Ovary (tissue), 9 donors: ENCODE results near the gene RBM47. TPM values are rescaled to one million over a fixed set of nuclear protein-coding genes. Genes with fewer than 3 reads are reported as not detected.
"Not testable (repeated sequence)": the region's sequence is repeated elsewhere in the genome, so short reads cannot be mapped to it uniquely, and the experiment has no call there.

Experiments used
- DNase-seq, 5 donors: peaks; one replicate each; pipeline ENCODE4 v3.0.0-alpha.2; 2019 to 2020
- H3K27ac ChIP-seq, 2 donors: fragments of 200-600 bp; one replicate each; pipeline versions ENCODE4 v1.5.1 to v1.8.0; 2019 to 2022
- H3K27me3 ChIP-seq: fragments of 200-600 bp; one replicate; pipeline ENCODE4 v1.8.0; 2022
- H3K36me3 ChIP-seq: fragments of 200-600 bp; sonication (generic); one replicate; pipeline ENCODE4 v1.5.1; 2019
- H3K4me1 ChIP-seq: one replicate; pipeline ENCODE4 v1.8.1; 2013; ENCODE audit warnings: mild to moderate bottlenecking, moderate library complexity; ENCODE audit not compliant: insufficient read depth
- H3K4me3 ChIP-seq: fragments of 200-600 bp; sonication (generic); one replicate; pipeline ENCODE4 v1.5.1; 2017
- H3K9me3 ChIP-seq, 2 donors: fragments of 200-600 bp in 1 of 2; sonication (generic) in 1 of 2; one replicate each; pipeline versions ENCODE4 v1.5.1 to v1.8.1; 2013 to 2019; ENCODE audit warnings: mild to moderate bottlenecking in 1 of 2, moderate library complexity in 1 of 2
- CTCF ChIP-seq, 3 donors: fragments of 450-650 bp in 2 of 3; fragments of 200-600 bp in 1 of 3; IDR thresholded peaks; one replicate each; pipeline versions ENCODE4 v1.5.1 to v1.8.0; 2016 to 2022; ENCODE audit warnings: antibody characterized with exemption in 3 of 3, mild to moderate bottlenecking in 1 of 3
- EP300 ChIP-seq: sonication (generic); formaldehyde crosslinking; IDR thresholded peaks from one replicate; pipeline ENCODE4 v1.6.1; 2017; ENCODE audit warnings: antibody characterized with exemption
- POLR2A ChIP-seq: fragments of 450-650 bp; IDR thresholded peaks from one replicate; pipeline ENCODE4 v1.6.1; 2017; ENCODE audit warnings: antibody characterized with exemption, mild to moderate bottlenecking, moderate library complexity
- WGBS, 3 donors: extraction: QIAGEN DNeasy Blood & Tissue Kit in 1 of 3; methylation state at CpG; one replicate each; pipeline versions ENCODE4 v1.1.5 to v1.1.7; 2013 to 2017; 5-methylcytosine and 5-hydroxymethylcytosine counted together
- intact Hi-C, 4 donors: fragments of 100-400 bp; cut with DNase I; formaldehyde crosslinking; loops; one replicate each; pipeline versions ENCODE4 v1.11.0 to v1.15.1; 2022 to 2023
- polyA plus RNA-seq, 2 donors: library from polyadenylated mRNA; stranded (reverse); fragments of 200-250 nt in 1 of 2; fragments of 350-450 nt in 1 of 2; fragmentation: Illumina TruSeq in 1 of 2; extraction: RNeasy Lipid Tissue Mini Kit (QIAGEN cat#74804) in 1 of 2; gene quantifications; one replicate each; pipeline ENCODE4 v1.2.3, GENCODE V29; 2013 to 2014
- total RNA-seq, 7 donors: library from RNA; depleted of rRNA in 2 of 7; stranded (reverse); fragments of >200 nt in 2 of 7; fragmentation: NEBNext Ultra II Directional in 3 of 7; extraction: Animal tissue kit (Norgen Biotek cat#: 25700) in 3 of 7; gene quantifications; one replicate each; pipeline versions ENCODE4 v1.1.0 to v1.2.4, GENCODE V29; 2016 to 2023
- donor health status: DM: no; HTN: no; CAD: no; lungs with moderate emphysema.
- donor health status: DM: no; HTN: no; CAD: no.
- donor health status: Bipolar disorder and iron deficiency.
- donor health status: DM: yes; HTN: yes; CAD: no.
- donor health status: DM: no; HTN: no; CAD: no.
- donor health status: DM: yes; HTN: yes; CAD: no.

The RBM47 gene
- total and polyA plus RNA-seq, 9 donors, result 2.7 to 92.8 (median 10.3) TPM

- intact Hi-C loops, result no loop called here
- DNase-seq, result no peak
- Histone ChIP-seq H3K4me3 (no peak overlapping the region), H3K4me1 (no peaks in the 10 kb centered on the region), H3K27me3 (no peaks in the 10 kb centered on the region), H3K27ac (no peak overlapping the region), H3K9me3 (no peaks in the 10 kb centered on the region), H3K36me3 (no peaks in the 10 kb centered on the region)
- TF ChIP-seq EP300 (no peak), POLR2A (no peak), CTCF (IDR thresholded peaks at IDR 0.05) (no peak)
- 95 to 98% (median 97%) methylated on average over 10 of the region's 10 CpGs for WGBS, 3 donors
These were observed 197.2 kb downstream of the RBM47 start for GRCh38 chr4:40432504-40432903.

DNA sequence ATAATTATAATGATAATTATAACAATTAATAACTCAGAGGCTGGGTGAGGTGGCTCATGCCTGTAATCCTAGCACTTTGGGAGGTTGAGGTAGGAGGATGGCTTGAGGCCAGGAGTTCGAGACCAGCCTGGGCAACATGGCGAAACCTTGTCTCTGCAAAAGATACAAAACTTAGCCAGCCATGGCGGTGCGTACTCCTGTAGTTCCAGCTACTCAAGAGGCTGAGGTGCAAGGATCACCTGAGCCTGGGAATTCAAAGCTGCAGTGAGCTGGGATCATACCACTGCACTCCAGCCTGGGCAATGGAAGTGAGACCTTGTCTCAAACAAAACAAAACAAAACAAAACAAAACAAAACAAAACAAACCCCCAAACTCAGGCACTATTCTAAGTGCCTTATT, 201.8 kb downstream of the RBM47 start:
- H3K27ac ChIP-seq, H3K36me3 ChIP-seq, H3K9me3 ChIP-seq, H3K27me3 ChIP-seq, intact Hi-C loops, DNase-seq, H3K4me1 ChIP-seq, H3K4me3 ChIP-seq: not testable (repeated sequence)
- 90 to 96% (median 95%) methylated on average over 4 of the region's 4 CpGs for WGBS, 3 donors

- 77 to 89% (median 87%) methylated on average over 3 of the region's 3 CpGs for WGBS, 3 donors
- H3K36me3 ChIP-seq, result no peaks in the 10 kb centered on the region
- no peak for DNase-seq
- TF ChIP-seq CTCF (IDR thresholded peaks at IDR 0.05) (no peak), EP300 (no peak), POLR2A (no peak)
- H3K9me3 ChIP-seq, result no peaks in the 10 kb centered on the region
- H3K4me1 ChIP-seq, result no peaks in the 10 kb centered on the region
- no peak overlapping the region for H3K4me3 ChIP-seq
- H3K27me3 ChIP-seq, result no peaks in the 10 kb centered on the region
- intact Hi-C loops, result no loop called here
- no peak overlapping the region for H3K27ac ChIP-seq
These were observed 202.5 kb downstream of the RBM47 start for GRCh38 chr4:40427128-40427527.

- intact Hi-C loops, result no loop called here
- Histone ChIP-seq H3K9me3 (no peaks in the 10 kb centered on the region), H3K27me3 (no peaks in the 10 kb centered on the region), H3K4me1 (no peaks in the 10 kb centered on the region), H3K27ac (no peak overlapping the region), H3K4me3 (no peak overlapping the region), H3K36me3 (no peaks in the 10 kb centered on the region)
- TF ChIP-seq POLR2A, result no peak
- no peak for TF ChIP-seq EP300
- no peak for TF ChIP-seq CTCF (IDR thresholded peaks at IDR 0.05)
- no peak for DNase-seq
- 91 to 93% (median 93%) methylated on average over 24 of the region's 24 CpGs for WGBS, 3 donors
These were observed 203.7 kb downstream of the RBM47 start for GRCh38 chr4:40425799-40426574.

- Histone ChIP-seq H3K4me1 (no peaks in the 10 kb centered on the region), H3K27ac (no peak overlapping the region), H3K4me3 (no peak overlapping the region), H3K9me3 (no peaks in the 10 kb centered on the region), H3K36me3 (no peaks in the 10 kb centered on the region), H3K27me3 (no peaks in the 10 kb centered on the region)
- WGBS, 3 donors, result 90 to 94% (median 94%) methylated on average over 3 of the region's 3 CpGs
- intact Hi-C loops, result no loop called here
- TF ChIP-seq POLR2A (no peak), CTCF (IDR thresholded peaks at IDR 0.05) (no peak), EP300 (no peak)
- no peak for DNase-seq
These were observed 205.9 kb downstream of the RBM47 start for GRCh38 chr4:40423735-40424134.
